GM21381 (cell line): Measurements from ENCODE around the gene OPTC.
"Not testable (repeated sequence)": the region's sequence is repeated elsewhere in the genome, so short reads cannot be mapped to it uniquely, and the experiment has no call there.

Experiments
- ATAC-seq: cut with Tn5 transposase; IDR thresholded peaks from one replicate; pipeline ENCODE4 v1.9.1; 2021; ENCODE audit warnings: mild to moderate bottlenecking, moderate library complexity; ENCODE audit not compliant: unreplicated experiment

The OPTC gene, protein sequence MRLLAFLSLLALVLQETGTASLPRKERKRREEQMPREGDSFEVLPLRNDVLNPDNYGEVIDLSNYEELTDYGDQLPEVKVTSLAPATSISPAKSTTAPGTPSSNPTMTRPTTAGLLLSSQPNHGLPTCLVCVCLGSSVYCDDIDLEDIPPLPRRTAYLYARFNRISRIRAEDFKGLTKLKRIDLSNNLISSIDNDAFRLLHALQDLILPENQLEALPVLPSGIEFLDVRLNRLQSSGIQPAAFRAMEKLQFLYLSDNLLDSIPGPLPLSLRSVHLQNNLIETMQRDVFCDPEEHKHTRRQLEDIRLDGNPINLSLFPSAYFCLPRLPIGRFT

DNA sequence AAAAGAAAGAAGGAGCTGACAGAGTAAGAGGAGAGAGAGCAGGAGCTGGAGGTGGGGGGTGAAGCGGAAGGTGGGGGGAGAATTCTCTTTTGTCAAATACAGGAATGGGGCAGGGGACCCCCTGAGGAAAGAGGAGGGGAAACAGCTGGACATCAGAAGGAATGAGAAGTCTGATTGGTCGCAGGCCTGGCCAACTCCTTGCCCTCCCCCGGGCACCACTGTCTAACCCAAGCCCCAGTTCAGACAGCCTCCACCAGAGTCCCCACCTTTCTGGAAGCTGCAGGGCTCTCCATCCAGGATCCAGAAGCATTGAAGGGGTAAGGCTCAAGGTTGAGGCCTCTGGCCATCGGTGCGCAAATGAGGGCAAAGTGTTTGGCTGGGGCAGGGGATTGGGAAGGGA lies at the start of gene OPTC:
OPTC (plus strand) TSS at position 253 of the 400 bp plus-strand sequence. CDS start 1,853 bp downstream, outside the sequence.
- ATAC-seq, result no peak

DNA sequence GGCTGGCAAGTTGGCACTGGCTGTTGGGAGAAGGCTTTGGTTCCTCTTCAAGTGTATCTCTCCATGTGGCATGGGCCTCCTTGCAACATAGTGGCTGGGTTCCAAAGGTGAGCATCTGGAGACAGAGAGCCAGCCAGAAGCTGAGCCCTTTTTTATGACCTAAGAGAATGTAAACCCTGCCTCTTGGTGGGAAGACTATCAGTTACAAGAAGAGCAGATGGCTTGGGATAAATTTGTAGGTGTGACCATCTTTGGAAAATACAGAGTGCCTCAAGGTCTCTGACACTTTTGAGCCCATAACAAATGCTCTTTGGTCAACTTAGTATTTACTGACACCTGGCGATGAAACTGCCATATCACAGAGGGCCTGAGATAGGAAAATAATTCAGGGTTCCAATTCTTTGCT lies 49.8 kb upstream of the OPTC start:
- no peak for ATAC-seq

DNA sequence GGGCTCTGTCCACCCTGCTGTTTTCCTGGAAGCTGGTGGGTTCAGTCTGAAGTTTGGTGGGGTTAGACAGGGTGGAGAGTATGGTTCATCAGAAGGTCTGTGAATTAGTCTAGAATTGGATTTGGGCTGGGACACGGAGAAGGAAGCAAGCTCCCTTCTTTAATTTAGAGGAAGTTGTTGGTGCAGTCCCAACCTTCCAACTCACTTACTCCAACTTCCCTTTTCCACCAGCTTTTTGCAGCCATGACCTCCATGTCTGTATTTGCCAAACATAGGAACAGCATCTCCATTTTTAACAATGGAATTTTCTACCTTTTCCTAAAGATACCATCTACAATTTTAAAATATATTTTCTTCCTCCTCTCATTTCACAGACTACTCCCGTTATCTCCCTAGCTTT lies 46.8 kb upstream of the OPTC start:
- no peak for ATAC-seq

DNA sequence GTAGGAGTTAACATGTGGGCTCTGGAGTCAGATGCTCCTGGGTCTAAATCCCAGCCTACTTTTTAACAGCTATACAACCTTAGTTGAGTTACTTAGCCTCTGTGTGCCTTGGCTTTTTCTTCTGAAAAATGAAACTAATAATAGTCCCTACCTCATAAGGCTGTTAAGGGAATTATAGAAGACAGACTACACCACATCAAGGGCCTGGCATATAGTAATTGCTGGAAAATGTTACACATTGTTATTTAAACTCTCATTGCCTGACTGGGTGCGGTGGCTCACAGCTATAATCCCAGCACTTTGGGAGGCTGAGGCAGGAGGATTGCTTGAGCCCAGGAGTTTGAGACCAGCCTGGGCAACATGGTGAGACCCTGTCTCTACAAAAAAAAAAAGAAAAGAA lies 46.4 kb upstream of the OPTC start:
- not testable (repeated sequence) for ATAC-seq

DNA sequence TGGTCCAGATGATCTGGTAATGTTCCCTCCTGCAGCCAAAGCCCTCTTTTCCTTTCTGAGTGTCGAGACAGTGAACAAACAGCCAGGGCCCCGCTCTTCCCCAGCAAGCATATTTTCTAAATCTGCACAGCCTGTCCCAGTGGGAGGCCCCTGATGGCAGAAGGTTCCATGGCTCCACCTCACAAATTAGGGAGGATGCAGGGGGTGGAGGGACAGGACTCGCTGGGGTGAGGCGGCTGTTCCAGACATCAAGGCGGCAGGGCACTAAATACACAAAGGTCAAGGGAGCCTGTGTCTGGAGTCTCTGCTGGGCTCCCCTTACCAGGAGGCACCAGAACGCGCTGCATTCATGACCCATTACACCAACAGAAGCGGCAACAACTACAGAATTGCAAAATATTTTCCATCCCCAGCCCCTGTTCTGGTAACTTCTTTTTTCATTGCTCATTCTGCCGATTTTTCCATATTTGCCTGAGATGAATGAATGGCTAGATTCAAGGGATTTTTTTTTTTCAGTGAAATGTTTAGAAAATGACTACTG lies 45.4 kb upstream of the OPTC start:
- no peak for ATAC-seq

DNA sequence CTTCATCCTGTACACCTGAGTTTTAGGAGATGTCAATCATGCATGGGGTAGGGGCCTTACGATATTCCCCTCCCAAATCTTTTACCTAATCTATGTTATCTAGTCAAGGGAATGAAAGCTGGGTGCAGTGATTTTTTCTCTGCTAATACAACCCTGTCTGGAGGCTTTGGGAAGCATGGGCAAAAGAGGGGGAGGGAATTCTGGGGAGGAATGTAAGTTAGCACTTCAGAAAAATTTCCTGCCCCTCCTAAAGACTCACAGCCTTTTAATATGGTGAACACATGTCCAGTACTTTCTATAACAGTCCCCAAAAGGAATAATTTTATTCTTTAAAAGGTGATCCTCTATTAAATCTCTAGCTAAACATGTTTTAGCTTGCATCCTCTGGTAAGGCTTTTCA lies 44.0 kb upstream of the OPTC start:
- no peak for ATAC-seq

DNA sequence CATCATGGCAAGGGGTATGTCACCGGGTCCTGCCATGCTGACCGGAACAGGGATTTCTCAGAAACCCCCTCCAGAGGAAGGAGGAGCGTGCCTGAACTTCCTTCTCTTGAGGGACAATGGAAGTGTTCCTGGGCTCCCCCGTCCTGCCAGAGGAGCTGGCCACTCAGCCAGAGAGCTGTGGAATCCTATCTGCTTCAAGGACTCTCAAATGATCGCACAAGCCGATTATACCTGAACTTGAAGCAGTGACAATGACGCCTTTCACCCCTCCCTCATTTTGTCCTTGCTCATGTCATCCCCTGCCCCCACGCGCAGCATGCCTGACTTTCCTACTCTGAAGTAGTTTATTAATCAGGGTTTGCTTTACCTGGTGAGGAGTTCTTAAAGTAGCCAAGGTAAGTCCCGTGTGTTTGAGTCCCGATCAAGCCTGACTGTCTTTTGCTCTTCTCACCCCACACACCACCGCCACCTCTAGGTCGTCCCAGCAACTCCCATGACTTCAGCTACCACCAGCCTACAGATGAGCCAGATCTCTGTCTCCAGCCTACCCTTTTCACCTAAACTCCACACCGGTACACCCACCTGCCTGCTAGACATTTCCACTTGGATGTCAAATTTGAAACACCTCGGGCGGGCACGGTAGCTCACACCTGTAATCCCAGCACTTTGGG lies 43.3 kb upstream of the OPTC start:
- ATAC-seq, result no peak

DNA sequence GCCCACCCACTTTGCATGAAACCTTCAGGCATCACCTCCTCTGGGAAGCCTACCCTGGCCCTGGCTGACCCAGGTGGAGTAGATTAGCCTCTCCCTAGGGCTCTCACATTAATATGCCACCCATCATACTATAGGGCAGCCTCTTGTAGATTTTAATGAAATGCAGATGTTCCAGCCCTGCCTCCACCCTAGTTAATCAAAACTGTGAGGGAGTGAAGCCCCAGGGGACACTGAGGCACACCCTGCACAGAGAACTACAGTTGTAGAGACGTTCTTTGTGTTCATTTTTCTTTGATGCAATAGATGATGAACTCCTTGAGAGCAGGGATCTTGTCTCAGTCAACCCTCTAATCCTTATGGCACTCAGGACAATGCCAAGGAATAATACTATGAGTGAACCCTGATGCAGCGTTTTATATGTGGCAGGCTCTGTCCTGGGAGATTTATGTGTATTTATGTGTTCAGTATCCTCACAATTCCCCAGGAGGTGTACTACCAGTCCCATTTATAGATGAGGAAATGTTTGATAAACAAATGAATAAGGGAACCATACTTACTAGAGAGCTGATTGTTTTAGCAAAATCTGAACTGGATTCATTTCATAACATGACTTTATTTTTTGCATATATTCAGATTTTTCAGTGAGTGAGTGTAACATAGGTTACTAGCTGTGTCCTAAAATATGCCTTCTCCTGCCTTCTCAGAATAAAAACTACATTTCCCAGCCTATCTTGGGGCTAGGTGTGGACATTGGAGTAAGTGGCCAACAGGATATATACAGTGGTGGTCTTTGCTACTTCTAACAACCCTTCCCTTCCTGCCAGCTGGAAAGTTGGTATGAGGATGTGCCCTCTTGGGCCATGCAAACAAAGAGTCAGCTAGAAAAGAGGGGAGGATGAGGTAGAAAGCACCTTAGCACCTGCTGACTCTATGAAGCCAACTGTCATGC lies 41.8 kb upstream of the OPTC start:
- ATAC-seq, result no peak

DNA sequence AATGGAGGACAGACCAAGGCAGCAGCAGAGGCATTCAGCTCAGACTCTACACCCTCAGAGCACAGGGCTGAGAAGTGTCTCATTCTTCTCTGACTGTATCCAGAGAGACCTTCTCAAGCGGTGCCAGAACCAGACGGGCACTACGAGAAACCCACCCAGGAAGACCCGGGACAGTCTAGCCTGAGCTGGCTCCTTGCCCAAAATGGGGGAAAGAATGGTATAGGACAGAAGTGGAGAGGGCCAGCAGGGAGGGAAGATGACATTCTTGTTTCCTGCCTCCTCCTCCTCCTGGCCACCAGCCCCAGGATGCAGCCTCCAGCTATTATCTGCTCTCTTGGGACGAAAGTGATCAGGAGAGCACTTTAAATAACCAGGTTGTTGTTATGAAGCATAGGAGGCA lies 40.9 kb upstream of the OPTC start:
- ATAC-seq, result no peak

DNA sequence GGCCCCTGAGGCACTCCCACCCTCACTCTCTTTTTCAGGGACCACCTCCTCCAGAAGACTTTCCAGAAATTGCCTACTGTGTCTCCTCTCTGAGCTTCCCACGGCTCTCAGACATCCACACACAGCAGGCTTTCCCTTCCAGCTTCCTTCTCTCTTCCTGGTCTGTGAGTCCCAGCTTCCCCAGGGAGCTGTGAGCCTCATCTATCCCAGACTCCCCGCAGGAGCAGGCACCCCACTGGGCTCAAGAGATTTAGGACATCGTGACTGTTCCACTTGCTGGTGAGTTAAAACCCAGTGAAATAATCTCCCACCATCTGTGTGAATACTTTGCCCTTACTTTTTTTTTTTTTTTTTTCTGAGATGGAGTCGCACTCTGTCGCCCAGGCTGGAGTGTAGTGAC lies 40.3 kb upstream of the OPTC start:
- no peak for ATAC-seq

DNA sequence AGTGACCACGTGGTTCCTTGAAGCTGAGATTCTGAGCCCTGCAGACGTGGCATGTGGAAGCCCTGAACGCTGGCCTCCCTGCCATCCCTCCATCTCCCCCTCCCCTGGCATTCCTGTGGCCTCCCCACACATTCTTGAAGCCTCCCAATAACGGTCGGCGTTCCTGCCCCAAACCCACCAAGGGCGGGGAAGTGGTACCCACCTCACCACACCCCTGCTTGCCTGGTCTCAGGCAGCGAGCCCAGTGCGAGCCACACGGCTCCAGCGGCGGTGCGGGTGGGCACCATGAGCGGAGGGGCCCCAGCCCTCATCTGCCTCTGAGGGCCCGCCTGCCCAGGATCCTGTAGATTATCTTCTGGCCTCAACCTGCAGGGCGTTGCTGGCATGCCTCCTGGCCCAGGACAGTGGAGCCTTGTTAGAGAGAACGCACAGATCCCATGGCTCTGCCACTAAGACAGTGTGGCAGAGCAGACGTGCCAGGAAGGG lies 38.9 kb upstream of the OPTC start:
- no peak for ATAC-seq

DNA sequence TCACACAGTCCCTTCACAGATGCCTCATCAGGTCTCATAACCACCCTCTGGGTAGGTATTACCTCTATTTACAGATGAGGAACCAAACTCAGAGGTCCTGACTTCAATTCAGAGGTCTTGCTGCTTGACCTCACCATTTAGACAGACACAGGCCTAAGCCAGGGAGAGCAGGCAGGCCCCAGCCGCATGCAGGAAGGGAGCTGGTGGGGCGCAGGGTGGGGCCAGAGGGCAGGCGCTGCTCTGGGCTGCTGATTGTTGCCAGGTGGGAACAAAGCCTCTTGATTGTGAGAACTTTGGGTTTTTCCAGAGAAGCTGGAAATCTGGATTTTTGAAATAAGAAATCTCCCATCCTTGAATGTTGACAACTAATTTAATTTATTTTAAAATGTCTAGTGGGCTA lies 38.2 kb upstream of the OPTC start:
- ATAC-seq, result no peak

DNA sequence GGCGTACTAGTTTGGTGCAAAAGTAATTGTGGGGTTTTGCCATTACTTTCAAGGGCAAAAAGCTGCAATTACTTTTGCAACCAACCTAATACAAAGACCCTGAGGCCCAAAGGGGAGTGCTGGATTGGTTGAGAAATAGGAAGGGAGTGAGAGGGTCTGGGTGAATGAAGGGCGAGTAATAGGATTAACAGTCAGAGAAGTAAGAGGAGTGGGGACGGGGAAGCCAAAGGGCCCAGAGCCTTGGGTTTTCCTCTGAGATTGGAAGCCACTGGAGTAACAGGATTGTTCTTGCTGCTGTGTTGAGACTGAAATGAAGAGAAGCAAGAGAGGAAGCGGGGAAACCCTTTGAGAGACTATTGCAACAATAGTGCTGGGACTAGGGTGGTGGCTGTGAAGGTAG lies 37.4 kb upstream of the OPTC start:
- no peak for ATAC-seq

DNA sequence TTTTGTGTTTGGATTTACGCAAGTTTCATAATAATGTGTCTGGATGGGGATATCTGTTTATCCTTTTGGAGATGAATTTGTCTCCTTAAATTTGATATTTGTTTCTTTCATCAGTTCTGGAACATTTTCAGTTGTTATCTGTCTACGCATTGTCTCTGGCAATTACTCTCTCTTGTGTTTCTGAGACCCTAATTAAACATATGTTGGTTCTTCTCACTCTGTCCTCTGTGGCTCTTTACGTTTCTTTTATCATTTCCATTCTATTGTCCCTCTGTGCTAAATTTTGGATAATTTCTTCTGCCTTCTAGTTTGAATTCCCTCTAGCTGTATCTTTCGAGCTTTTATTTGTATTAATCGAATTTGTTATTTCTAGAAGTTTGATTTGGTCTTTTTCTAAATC lies 35.9 kb upstream of the OPTC start:
- ATAC-seq, result no peak

DNA sequence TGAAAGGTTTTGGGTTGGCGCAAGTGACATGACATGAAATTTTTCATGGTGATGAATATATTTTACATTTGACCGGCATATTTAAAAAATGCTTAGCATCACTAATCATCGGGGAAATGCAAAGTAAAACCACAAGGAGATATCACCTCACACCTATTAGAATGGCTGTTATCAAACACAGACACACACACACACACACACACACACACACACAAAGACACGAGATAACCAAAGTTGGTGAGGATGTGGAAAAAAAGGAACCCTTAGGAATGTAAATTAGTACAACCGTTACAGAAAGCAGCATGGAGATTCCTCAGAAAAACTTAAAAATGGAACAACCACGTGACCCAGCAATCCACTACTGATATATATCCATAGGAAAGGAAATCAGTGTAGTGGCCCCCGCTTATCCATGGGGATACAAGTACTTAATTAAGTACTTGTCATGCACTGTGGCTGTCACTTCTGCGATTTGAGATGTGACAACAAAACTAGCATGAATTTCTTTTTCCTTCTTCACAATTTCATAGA lies 34.2 kb upstream of the OPTC start:
- ATAC-seq, result no peak

DNA sequence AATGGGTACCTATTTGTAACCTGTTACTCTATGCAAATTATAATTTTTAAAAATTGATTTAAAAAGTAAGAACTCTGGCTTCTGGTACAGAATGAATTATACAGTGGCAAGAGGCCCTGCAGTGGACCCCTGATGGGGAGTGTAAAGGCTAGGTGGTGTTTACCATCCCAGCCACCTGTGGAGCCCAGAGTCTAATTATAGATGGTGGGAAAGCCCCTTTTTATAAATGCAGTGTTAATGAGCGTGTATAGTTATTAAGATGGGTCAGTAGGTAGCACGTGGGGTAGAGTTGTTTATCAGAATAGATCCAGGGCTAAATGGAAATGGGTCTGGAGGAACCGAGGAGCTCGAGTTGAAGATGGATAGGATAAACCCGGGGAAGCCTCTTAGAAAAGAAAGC lies 32.2 kb upstream of the OPTC start:
- ATAC-seq, result no peak

DNA sequence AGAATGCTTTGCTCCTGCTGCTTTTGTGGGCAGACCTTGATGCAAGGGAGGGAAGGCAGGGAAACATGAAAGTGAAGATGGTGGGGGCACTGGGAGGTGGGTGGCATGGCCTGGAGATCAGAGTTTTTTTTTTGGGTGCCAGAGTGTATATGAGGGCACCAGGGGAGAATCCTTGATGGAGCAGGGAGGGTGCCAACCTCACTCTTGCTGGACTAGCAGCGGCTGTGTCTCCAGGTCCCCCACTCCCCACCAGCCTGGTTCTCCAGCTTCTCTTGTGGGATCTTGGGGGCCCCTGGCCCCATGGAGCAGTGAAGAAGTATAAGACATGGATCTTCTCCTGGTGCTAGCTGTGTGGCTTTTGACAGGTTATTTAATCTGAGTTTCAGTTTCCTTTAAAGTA lies 31.8 kb upstream of the OPTC start:
- ATAC-seq, result no peak

DNA sequence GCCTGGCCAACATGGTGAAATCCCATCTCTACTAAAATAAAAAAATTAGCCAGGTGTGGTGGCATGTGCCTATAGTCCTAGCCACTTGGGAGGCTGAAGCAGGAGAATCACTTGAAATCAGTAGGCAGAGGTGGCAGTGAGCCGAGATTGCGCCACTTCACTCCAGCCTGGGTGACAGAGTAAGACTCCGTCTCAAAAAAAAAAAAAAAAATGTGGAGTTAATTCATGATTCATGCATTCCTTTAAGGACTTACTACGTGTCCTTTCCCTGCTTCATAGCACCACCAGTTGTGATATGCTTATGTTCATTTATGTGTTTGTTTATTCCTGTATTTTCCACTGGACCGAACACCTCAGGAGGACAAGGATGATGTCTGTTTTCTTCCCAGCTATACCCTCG lies 31.1 kb upstream of the OPTC start:
- ATAC-seq, result no peak

DNA sequence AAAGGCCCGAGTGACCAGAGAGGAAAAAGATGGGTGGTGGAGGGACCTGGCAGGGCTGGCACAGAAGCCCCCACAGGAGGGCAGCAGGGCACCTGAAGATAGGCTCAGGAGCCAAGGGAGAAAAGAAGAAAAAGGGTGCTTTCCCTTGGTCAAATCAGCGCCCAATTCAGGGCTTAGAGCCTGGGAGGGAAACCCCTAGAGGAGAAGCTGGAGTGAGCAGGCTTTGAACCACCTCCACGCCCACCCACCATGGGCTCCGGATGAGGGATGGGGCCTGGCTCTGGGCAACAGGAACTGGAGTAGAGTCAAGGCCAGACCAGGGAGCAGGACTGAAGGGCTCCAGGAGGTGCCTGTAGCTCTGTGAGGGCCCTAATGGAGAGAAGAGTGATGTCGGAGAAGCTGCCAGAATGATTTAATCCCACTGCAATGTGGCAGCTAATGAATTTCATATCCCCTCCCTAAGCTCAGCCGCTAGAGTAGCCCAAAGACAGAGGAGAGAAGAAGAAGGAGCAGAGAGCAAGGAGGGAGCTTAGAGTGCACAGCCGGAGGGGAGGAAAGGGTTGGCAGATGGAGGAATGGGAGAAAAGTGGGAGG lies 30.4 kb upstream of the OPTC start:
- no peak for ATAC-seq

DNA sequence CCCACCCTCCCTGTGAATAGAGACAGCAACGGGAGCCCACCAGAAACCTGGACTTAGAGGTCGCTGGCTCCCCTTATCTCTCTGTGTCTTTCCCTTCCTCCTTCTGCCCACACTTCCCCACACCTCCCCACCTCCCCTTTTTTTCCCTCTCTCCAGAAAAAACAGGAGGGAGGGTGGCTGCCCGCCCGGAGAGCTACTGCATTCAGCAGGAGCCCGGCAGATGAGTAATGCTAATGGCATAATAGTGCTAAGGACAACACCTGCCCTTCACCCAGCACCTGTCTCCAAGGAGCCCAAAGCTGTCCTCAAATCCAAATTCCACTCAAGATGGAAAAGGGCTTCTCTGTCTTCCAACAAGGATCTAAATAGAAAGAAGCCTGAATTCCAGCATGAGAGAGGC lies 29.7 kb upstream of the OPTC start:
- ATAC-seq, result no peak

DNA sequence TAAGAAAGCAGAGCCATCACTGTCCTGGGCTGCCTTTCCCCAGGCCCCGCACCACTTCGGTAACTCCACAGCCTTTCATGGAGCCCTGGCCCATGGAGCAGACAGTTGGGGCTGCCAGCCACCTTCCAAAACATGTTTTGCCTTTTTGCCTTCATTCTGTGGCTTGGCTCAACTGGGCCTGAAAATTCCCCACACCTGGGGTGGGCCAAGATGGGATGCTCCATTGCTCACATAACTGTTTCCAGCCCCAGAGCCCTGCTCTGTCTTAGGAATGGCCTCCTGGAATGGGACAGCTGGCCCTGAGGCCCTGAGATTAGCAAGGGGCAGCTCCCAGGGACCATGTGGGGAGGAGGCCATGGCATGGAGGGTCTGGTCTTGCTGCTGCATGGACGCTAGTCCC lies 29.2 kb upstream of the OPTC start:
- ATAC-seq, result no peak
